HepG2 (cell line): ENCODE measurements around the gene GHRL. TPM values are rescaled to one million over a fixed set of nuclear protein-coding genes. Genes with fewer than 3 reads are reported as not detected.

Source experiments
- AHR ChIP-seq: IDR thresholded peaks from 2 replicates; pipeline ENCODE4 v1.6.1; 2018; ENCODE audit warnings: missing genetic modification reagents, missing compliant biosample characterization
- DDIT3 ChIP-seq: sonication (generic); formaldehyde crosslinking; IDR thresholded peaks from 2 replicates; pipeline ENCODE4 v1.4.0; 2020; ENCODE audit warnings: mild to moderate bottlenecking, missing genetic modification reagents
- GPN1 ChIP-seq: sonication (generic); formaldehyde crosslinking; IDR thresholded peaks from 2 replicates; pipeline ENCODE4 v1.5.1; 2020; ENCODE audit warnings: missing genetic modification reagents, borderline replicate concordance
- ISL2 ChIP-seq: sonication (generic); formaldehyde crosslinking; IDR thresholded peaks from 2 replicates; pipeline ENCODE4 v1.5.0; 2020; ENCODE audit warnings: missing genetic modification reagents
- KDM5B ChIP-seq: sonication (generic); formaldehyde crosslinking; IDR thresholded peaks from 2 replicates; pipeline ENCODE4 v1.4.0; 2020; ENCODE audit warnings: missing genetic modification reagents, mild to moderate bottlenecking, borderline replicate concordance
- LCORL ChIP-seq, 2 experiments: fragments of 450-650 bp in 1 of 2; sonication (generic) in 1 of 2; formaldehyde crosslinking in 1 of 2; IDR thresholded peaks; 2 replicates each; pipeline versions ENCODE4 v1.5.0 to v1.6.1; 2017 to 2020; ENCODE audit warnings: antibody characterized with exemption in 1 of 2, missing genetic modification reagents in 1 of 2
- MAX ChIP-seq: IDR thresholded peaks from 2 replicates; pipeline ENCODE4 v1.6.1; 2012; ENCODE audit warnings: inconsistent platforms
- MTA1 ChIP-seq: sonication (generic); formaldehyde crosslinking; IDR thresholded peaks from 2 replicates; pipeline ENCODE4 v1.4.0; 2020; ENCODE audit warnings: missing genetic modification reagents, mild to moderate bottlenecking, borderline replicate concordance
- NBN ChIP-seq: fragments of 450-650 bp; conservative IDR thresholded peaks from 2 replicates; pipeline ENCODE4 v1.6.1; 2017
- REXO4 ChIP-seq: sonication (generic); formaldehyde crosslinking; IDR thresholded peaks from 2 replicates; pipeline ENCODE4 v1.8.0; 2022; ENCODE audit warnings: missing genetic modification reagents, mild to moderate bottlenecking, borderline replicate concordance
- RFXAP ChIP-seq: sonication (generic); formaldehyde crosslinking; IDR thresholded peaks from 2 replicates; pipeline ENCODE4 v1.4.0; 2020; ENCODE audit warnings: missing genetic modification reagents, borderline replicate concordance
- SOX5 ChIP-seq: IDR thresholded peaks from 2 replicates; pipeline ENCODE4 v1.6.1; 2016; ENCODE audit warnings: borderline replicate concordance
- TP53 ChIP-seq: sonication (generic); formaldehyde crosslinking; conservative IDR thresholded peaks from 2 replicates; pipeline ENCODE4 v1.4.0; 2020; ENCODE audit warnings: missing genetic modification reagents
- ZBTB40 ChIP-seq, 2 experiments: fragments of 450-650 bp in 1 of 2; sonication (generic) in 1 of 2; formaldehyde crosslinking in 1 of 2; IDR thresholded peaks; 2 replicates each; pipeline versions ENCODE4 v1.6.1 to v1.8.0; 2016 to 2022; ENCODE audit warnings: antibody characterized with exemption in 1 of 2, mild to moderate bottlenecking in 1 of 2, missing genetic modification reagents in 1 of 2
- ZFP41 ChIP-seq: sonication (generic); formaldehyde crosslinking; IDR thresholded peaks from 2 replicates; pipeline ENCODE4 v1.4.0; 2020; ENCODE audit warnings: mild to moderate bottlenecking, missing genetic modification reagents, borderline replicate concordance
- ZNF251 ChIP-seq: sonication (generic); formaldehyde crosslinking; IDR thresholded peaks from 2 replicates; pipeline ENCODE4 v1.9.0; 2021; ENCODE audit warnings: mild to moderate bottlenecking, missing genetic modification reagents
- ZNF362 ChIP-seq: sonication (generic); formaldehyde crosslinking; IDR thresholded peaks from 2 replicates; pipeline ENCODE4 v1.4.0; 2020; ENCODE audit warnings: missing genetic modification reagents, mild to moderate bottlenecking, borderline replicate concordance
- ZNF616 ChIP-seq: sonication (generic); formaldehyde crosslinking; IDR thresholded peaks from 2 replicates; pipeline ENCODE4 v1.5.0; 2020; ENCODE audit warnings: low read depth, mild to moderate bottlenecking, missing genetic modification reagents
- polyA plus RNA-seq, 8 experiments: library from polyadenylated mRNA; depleted of rRNA in 3 of 8; stranded (reverse) in 7 of 8; unstranded in 1 of 8; fragments of >200 nt; fragmentation: Illumina TruSeq in 4 of 8; extraction: Trizol in 4 of 8; gene quantifications; 2 replicates each; pipeline versions ENCODE4 v1.2.1 to v1.2.3, GENCODE V29; 2011 to 2016; ENCODE audit warnings: low read depth in 4 of 8, missing spikeins in 1 of 8, mixed read lengths in 1 of 8; ENCODE audit not compliant: insufficient read depth in 1 of 8
- total RNA-seq, 5 experiments: library from RNA; depleted of rRNA; stranded (reverse); fragments of >200 nt; fragmentation: Illumina TruSeq; extraction: Trizol; gene quantifications; 2 replicates each; pipeline ENCODE4 v1.2.3, GENCODE V29; 2016; ENCODE audit warnings: low read depth in 1 of 5

GHRL gene
- total and polyA plus RNA-seq, 2 of the 13 experiments (the other 11 are each of a cell fraction or from before 2014, with no cell fraction given): 0.09 TPM; not detected in 1

- TF ChIP-seq ZBTB40 (IDR thresholded peaks at IDR 0.05): no peak
- TF ChIP-seq ZBTB40 (CRISPR knock-in tag; IDR thresholded peaks at IDR 0.05): no peak
- TF ChIP-seq MTA1 (CRISPR knock-in tag): no peak
- TF ChIP-seq RFXAP (CRISPR knock-in tag): no peak
- TF ChIP-seq ZNF616 (CRISPR knock-in tag): no peak
- TF ChIP-seq TP53 (CRISPR knock-in tag): 0 out of 2 replicates have a peak, but pooled peaks have one; percentile 47
- no peak for TF ChIP-seq NBN
- TF ChIP-seq ZNF251: no peak
- TF ChIP-seq ZFP41 (CRISPR knock-in tag): no peak
- no peak; the same call in 1 of the 2 replicates for TF ChIP-seq MAX
- no peak for TF ChIP-seq DDIT3 (CRISPR knock-in tag)
- peak; percentile 47; the same call in 1 of the 2 replicates for TF ChIP-seq SOX5 (CRISPR knock-in tag)
- TF ChIP-seq REXO4 (CRISPR knock-in tag): no peak
- TF ChIP-seq ZNF362 (CRISPR knock-in tag): no peak
- peak; percentile 84 for TF ChIP-seq ISL2 (CRISPR knock-in tag)
- TF ChIP-seq LCORL (IDR thresholded peaks at IDR 0.05): no peak
- TF ChIP-seq LCORL (CRISPR knock-in tag; IDR thresholded peaks at IDR 0.05): peak; percentile 77; the same call in 1 of the 2 replicates
- no peak for TF ChIP-seq AHR
- no peak for TF ChIP-seq GPN1
- no peak for TF ChIP-seq KDM5B (CRISPR knock-in tag)
Measured at GRCh38 chr3:10292505-10293419, at the start of gene GHRL (continued).
